NCI-H226 (cell line): Measurements from ENCODE around the gene LDB3.
A peak's percentile ranks its signal among the peaks of the same experiment; 100 is the strongest.

Experiments used
- DNase-seq: peaks from one replicate; pipeline ENCODE4 v3.0.0-alpha.2; 2015

Gene LDB3

DNA sequence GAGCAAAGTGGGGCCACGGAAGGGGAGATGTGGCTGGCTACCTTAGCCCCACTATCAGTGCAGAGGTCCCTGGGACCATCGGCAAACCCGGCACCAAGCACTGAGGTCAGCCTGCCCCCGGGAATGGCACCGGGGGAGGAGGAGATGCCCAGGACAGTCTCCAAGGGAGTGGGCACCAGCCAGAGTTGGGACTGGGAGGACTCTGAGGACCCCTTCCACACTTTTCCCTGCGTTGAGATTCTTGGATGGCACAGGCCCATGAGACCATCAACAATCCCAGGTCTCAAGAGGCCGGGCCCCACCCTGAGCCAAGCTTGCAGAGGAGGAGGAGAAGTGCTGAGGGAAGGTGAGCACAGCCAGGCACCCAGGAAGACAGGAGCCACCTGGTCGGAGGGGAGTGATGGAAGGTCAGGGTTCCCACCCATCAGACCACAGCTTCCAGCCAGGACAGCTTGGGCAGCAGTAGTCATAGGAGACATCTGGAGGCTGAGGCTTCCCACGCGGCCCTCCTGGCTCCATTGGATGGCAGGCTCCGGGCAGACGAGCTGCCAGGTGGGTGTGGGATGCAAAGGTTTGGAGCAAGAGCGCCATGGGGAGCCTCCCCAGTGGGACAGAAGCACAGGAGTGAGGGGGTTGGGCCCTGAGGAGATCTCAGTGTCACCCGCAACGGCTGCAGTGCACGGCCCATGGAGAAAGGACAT lies 16.5 kb upstream of the LDB3 start:
- DNase-seq: no peak

GRCh38 chr10:86652361-86653202 lies 15.7 kb upstream of the LDB3 start:
- no peak for DNase-seq

- no peak for DNase-seq
These were observed 14.9 kb upstream of the LDB3 start for GRCh38 chr10:86653379-86653778.

DNA sequence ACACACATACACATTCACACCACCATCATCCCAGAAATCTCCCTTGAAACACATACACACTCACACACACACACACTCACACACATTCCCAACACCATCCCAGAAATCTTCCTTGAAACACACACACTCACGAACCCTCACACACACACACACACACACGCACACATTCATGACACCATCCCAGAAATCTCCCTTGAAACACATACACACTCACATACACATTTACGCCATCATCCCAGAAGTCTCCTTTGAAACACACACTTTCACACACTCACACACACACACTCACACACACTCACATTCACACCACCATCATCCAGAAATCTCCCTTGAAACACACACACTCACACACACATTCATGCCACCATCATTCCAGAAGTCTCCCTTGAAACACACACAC lies 14.3 kb upstream of the LDB3 start:
- DNase-seq: no peak

DNA sequence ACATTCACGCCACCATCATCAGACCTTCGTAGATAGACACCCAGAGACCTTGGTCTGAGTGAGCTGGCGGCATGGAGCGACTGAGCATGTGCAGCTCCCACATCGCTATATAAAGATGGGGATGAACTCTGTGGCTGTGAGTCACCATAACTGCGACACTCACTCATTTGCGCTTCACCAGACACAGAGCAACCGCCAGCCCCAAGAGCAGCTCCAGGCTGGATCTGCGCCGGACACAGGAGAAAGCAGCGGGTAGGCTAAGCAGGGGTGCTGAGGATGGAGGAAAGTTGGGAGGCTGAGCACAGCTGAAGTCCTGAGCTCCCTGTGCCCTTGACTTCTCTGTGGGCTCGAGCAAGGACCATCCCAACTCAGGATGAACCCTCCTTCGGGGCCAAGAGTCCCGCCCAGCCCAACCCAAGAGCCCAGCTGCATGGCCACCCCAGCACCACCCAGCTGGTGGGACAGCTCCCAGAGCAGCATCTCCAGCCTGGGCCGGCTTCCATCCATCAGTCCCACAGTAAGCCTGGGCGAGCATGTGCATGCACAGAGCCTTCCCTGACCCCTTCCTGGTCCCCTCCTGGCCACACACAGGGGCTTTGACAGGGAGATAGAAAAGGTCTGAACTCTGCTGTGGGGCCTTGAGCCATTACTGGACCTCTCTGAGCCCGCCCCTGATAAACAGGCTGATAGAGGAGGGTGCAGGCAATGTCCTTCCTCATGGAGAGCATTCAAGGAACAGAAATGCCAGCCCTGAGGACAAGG lies 13.7 kb upstream of the LDB3 start, which contains the start of gene OPN4:
OPN4 (plus strand) TSS at position 137 of the 762 bp plus-strand sequence; CDS start at position 374, 237 bp downstream.
- DNase-seq: peak; percentile 14

DNA sequence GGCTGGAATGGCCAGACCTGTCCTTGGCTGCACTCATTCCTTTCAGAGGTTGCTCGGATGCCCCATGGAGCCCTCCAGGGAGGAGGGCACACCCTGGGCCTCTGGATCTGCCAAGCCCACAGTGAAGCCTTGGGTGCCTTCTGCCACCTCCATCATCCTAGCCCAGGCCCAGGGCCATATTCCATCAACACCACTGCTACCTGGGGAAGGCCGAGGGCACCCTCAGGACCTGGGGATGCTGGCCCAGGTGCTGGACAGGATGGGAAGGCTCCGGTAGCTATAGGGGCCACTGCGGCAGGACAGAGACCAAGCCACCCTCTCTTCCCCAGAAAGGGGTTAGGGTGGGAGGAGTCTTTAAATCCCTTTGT lies 13.2 kb upstream of the LDB3 start:
- no peak for DNase-seq

GRCh38 chr10:86655596-86655995 lies 12.7 kb upstream of the LDB3 start:
- no peak for DNase-seq

DNA sequence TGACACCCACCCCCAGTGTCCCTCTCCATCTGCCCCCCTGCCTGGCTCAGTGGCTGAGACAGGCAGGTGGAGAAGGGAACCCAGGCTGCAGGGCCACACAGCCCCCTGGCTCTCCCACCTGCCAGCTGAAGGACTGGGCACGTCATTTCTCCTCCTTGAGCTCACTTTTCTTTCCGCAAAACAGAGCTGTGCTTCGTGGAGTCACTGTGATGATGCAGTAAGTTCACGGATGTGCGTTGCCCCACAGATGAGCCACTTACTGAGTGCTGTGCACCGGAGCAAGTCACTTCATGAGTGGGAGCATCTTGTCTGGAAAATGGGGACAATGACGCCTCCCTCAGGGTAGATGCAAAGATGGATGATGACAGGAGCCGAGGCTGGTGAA lies 11.3 kb upstream of the LDB3 start:
- DNase-seq: no peak

- DNase-seq: peak; percentile 58
These were observed 10.8 kb upstream of the LDB3 start for GRCh38 chr10:86657396-86658011.

DNA sequence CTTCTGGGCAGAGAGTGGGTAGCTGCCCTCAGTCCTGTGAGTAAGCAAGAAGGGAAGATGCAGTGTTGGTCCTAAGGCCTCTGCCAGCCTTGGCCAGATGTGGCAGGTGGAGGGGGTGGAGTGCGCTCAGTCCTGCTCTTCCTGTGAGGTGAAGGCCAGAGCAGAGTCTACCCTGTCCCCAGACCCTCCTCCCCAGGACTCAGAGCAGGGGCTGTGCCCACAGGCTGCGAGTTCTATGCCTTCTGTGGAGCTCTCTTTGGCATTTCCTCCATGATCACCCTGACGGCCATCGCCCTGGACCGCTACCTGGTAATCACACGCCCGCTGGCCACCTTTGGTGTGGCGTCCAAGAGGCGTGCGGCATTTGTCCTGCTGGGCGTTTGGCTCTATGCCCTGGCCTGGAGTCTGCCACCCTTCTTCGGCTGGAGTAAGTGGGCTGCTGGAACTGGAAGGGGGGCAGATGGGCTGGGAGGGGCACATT lies 10.0 kb upstream of the LDB3 start:
- DNase-seq: no peak

DNA sequence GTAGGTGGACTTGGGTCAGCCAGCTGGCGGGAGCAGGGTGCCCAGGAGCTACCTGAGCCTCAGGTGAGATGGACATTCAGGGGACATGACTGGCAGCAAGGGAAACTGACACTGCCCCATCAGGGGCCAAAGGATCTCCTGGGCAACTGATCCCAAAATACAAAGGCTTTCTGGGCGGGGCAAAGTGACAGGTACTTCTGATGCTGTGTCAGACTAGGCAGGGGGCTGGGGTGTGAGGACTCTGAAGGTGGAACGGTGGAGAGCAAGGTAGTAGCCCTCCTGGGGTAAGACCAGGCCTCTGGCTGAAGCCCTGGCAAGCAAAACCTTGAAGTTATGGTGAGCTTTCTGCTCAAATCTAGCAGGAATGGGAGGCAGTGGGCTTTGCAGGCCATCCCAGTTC lies 9.6 kb upstream of the LDB3 start:
- no peak for DNase-seq

GRCh38 chr10:86659161-86659691 lies 9.1 kb upstream of the LDB3 start:
- DNase-seq: no peak

- DNase-seq: no peak
These were observed 8.4 kb upstream of the LDB3 start for GRCh38 chr10:86659721-86660453.

GRCh38 chr10:86661161-86662025 lies 6.9 kb upstream of the LDB3 start:
- peak; percentile 59 for DNase-seq

DNA sequence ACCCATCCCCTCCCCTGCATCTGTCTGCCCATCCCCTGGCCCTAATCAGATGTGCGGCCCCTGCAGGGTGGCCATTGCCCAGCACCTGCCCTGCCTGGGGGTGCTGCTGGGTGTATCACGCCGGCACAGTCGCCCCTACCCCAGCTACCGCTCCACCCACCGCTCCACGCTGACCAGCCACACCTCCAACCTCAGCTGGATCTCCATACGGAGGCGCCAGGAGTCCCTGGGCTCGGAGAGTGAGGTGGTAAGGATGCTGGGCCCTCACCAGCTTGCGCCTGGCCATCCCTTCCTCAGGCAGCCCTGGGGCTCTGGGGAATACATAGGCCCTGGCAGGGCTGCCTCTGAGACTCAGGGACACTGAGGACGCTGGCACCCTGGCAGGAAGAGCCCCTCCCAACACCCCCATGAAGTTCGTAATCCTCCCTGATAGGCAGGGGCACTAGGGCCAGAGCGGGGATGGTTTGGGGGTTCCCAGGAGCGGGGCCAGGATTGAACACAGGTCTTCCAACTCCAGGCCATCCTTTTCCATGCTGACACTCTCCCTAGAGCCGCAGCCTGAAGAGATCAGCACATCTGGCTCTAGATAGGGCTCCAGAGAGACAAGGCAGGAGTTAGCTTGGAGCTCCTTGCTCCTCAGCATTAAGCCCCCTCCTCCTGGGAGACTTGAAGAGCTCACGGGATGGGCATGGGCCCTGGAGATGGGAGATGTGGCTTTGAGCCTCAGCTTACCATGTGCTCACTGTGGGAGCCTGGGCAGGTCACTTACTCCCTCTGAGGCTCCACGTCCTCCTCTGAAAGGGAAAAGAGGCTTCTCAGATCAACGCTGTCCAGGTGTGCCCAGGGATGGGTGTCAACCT lies 5.9 kb upstream of the LDB3 start:
- no peak for DNase-seq

GRCh38 chr10:86663046-86663345 lies 5.3 kb upstream of the LDB3 start:
- no peak for DNase-seq

- no peak for DNase-seq
These were observed 4.6 kb upstream of the LDB3 start for GRCh38 chr10:86663576-86664339.

DNA sequence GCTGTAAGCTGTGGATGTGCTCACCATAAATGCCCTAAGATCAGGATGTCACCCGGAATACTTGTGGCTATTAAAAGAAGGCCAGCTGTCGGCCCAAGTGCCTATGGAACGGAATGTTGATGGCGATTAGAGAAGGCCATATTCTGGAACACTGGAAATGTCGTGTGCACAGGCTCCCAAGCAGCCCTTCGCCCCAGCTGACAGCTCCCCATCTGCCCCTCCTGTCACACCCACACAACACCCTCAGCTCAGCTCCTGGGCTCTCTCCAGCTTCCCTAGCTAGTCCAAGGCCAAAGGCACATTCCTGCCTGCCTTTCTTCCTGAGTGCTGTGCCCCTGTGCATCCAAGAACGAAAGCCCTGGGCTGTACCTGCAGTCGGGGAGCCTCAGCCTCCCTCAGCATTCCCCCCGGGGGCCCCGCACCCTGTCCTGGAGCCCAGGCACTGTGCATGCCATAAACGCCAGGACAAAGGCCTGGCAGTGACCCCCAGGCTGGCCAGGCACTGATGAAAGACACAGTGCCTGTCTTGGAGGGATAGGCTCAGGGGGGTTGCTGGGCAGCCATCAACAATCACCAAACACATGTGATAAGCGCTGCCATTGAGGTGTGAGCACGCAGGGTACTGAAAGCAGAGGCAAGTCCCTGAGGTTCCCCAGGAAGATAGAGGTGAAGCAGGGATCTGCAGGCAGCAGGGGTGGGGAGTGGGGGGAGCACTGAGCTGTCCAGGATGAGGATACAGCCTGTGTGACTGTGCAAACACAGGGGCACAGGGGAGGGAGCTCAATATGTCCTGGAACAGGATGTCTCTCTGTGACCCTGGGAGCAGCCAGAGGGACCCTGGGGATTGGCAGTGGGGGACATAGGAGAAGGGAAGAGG lies 3.7 kb upstream of the LDB3 start:
- DNase-seq: no peak
